Measurements from ENCODE around the gene CALU.

Gene CALU

GRCh38 chr7:128739048-128739962, at the start of gene CALU:
Gene CALU (plus strand): TSS chr7:128739359. CDS start chr7:128748584, 9,225 bp downstream.
- Histone ChIP-seq H3K4me3 (ENCODE audit: low read depth in 1 of 2, low read length in 2 of 2) (peak within 1 kb of the TSS; percentile 90 to 92), H3K9ac (ENCODE audit: low read depth in 1 of 2, low read length in 2 of 2) (peak within 1 kb of the TSS; percentile 97 to 99), H3K36me3 (ENCODE audit: control insufficient read depth in 1 of 2, insufficient read depth in 2 of 2, low read length in 2 of 2) (no peaks in the 10 kb centered on the region), H3K9me3 (ENCODE audit: control insufficient read depth in 1 of 2, low read length in 2 of 2) (no peaks in the 10 kb centered on the region), H3K27ac (ENCODE audit: low read depth, low read length) (peak within 1 kb of the TSS; percentile 86), H3K4me1 (ENCODE audit: control insufficient read depth in 1 of 2, insufficient read depth in 2 of 2, low read length in 2 of 2) (peaks cover 19 to 35% of the 10 kb centered on the region in 2 donors), H3K27me3 (ENCODE audit: control insufficient read depth in 1 of 2, insufficient read depth in 2 of 2, low read length in 2 of 2) (no peaks in the 10 kb centered on the region)

GRCh38 chr7:128691227-128691626, 47.9 kb upstream of the CALU start:
- H3K9ac ChIP-seq (ENCODE audit: low read depth in 1 of 2, low read length in 2 of 2) = no peak overlapping the region
- H3K27me3 ChIP-seq (ENCODE audit: control insufficient read depth in 1 of 2, insufficient read depth in 2 of 2, low read length in 2 of 2) = peaks cover 0 to 4% of the 10 kb centered on the region in 2 donors
- no peak overlapping the region for H3K4me3 ChIP-seq (ENCODE audit: low read depth in 1 of 2, low read length in 2 of 2)
- H3K4me1 ChIP-seq (ENCODE audit: control insufficient read depth in 1 of 2, insufficient read depth in 2 of 2, low read length in 2 of 2) = no peaks in the 10 kb centered on the region
- no peaks in the 10 kb centered on the region for H3K9me3 ChIP-seq (ENCODE audit: control insufficient read depth in 1 of 2, low read length in 2 of 2)
- no peak overlapping the region for H3K27ac ChIP-seq (ENCODE audit: low read depth, low read length)
- H3K36me3 ChIP-seq (ENCODE audit: control insufficient read depth in 1 of 2, insufficient read depth in 2 of 2, low read length in 2 of 2) = no peaks in the 10 kb centered on the region

DNA sequence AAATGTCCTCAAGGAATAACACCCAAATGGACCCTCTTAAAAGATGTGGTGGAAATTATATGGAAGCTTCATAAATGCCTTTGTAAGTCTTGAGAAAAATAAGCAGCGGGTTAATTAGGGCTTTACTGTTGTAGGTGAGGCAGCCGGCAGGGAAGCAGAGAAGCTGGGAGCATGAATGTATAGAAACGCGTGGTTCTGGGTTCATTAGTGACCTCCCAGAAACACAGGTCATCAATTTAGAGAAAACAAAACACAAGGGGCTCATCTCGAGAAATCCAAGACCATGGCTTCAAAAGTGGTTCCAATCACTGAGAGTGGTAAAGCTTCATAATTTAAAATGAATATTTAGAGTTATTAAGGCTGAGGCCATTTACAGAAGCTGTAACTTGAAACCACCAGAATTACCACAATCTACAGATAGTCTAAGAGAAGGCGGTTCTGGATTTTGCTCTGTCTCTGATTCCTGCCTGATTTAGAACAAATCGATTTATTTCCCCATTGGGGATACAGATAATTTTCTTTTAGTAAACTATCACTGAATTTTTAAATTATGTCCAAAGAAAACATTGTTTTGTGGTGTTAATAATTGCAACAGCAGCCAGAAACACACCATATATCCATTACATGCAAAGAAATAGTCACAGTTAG, 46.4 kb upstream of the CALU start:
- Histone ChIP-seq H3K4me1 (ENCODE audit: control insufficient read depth in 1 of 2, insufficient read depth in 2 of 2, low read length in 2 of 2) (peaks cover 0 to 6% of the 10 kb centered on the region in 2 donors), H3K27ac (ENCODE audit: low read depth, low read length) (no peak overlapping the region), H3K9me3 (ENCODE audit: control insufficient read depth in 1 of 2, low read length in 2 of 2) (no peaks in the 10 kb centered on the region), H3K36me3 (ENCODE audit: control insufficient read depth in 1 of 2, insufficient read depth in 2 of 2, low read length in 2 of 2) (no peaks in the 10 kb centered on the region), H3K4me3 (ENCODE audit: low read depth in 1 of 2, low read length in 2 of 2) (no peak overlapping the region), H3K9ac (ENCODE audit: low read depth in 1 of 2, low read length in 2 of 2) (no peak overlapping the region), H3K27me3 (ENCODE audit: control insufficient read depth in 1 of 2, insufficient read depth in 2 of 2, low read length in 2 of 2) (peaks cover 13 to 19% of the 10 kb centered on the region in 2 donors)

- Histone ChIP-seq H3K9me3 (ENCODE audit: control insufficient read depth in 1 of 2, low read length in 2 of 2) (no peaks in the 10 kb centered on the region), H3K4me1 (ENCODE audit: control insufficient read depth in 1 of 2, insufficient read depth in 2 of 2, low read length in 2 of 2) (peaks cover 0 to 6% of the 10 kb centered on the region in 2 donors), H3K4me3 (ENCODE audit: low read depth in 1 of 2, low read length in 2 of 2) (no peak overlapping the region), H3K27me3 (ENCODE audit: control insufficient read depth in 1 of 2, insufficient read depth in 2 of 2, low read length in 2 of 2) (peaks cover 21 to 26% of the 10 kb centered on the region in 2 donors), H3K36me3 (ENCODE audit: control insufficient read depth in 1 of 2, insufficient read depth in 2 of 2, low read length in 2 of 2) (no peaks in the 10 kb centered on the region), H3K9ac (ENCODE audit: low read depth in 1 of 2, low read length in 2 of 2) (no peak overlapping the region), H3K27ac (ENCODE audit: low read depth, low read length) (no peak overlapping the region)
These were observed 45.7 kb upstream of the CALU start for GRCh38 chr7:128693373-128694015.

- no peak overlapping the region for H3K4me3 ChIP-seq (ENCODE audit: low read depth in 1 of 2, low read length in 2 of 2)
- no peak overlapping the region for H3K27ac ChIP-seq (ENCODE audit: low read depth, low read length)
- H3K9me3 ChIP-seq (ENCODE audit: control insufficient read depth in 1 of 2, low read length in 2 of 2) = no peaks in the 10 kb centered on the region
- H3K4me1 ChIP-seq (ENCODE audit: control insufficient read depth in 1 of 2, insufficient read depth in 2 of 2, low read length in 2 of 2) = peaks cover 0 to 6% of the 10 kb centered on the region in 2 donors
- no peak overlapping the region for H3K9ac ChIP-seq (ENCODE audit: low read depth in 1 of 2, low read length in 2 of 2)
- peaks cover 24 to 30% of the 10 kb centered on the region in 2 donors for H3K27me3 ChIP-seq (ENCODE audit: control insufficient read depth in 1 of 2, insufficient read depth in 2 of 2, low read length in 2 of 2)
- H3K36me3 ChIP-seq (ENCODE audit: control insufficient read depth in 1 of 2, insufficient read depth in 2 of 2, low read length in 2 of 2) = no peaks in the 10 kb centered on the region
These were observed 44.4 kb upstream of the CALU start for GRCh38 chr7:128694738-128695137.

DNA sequence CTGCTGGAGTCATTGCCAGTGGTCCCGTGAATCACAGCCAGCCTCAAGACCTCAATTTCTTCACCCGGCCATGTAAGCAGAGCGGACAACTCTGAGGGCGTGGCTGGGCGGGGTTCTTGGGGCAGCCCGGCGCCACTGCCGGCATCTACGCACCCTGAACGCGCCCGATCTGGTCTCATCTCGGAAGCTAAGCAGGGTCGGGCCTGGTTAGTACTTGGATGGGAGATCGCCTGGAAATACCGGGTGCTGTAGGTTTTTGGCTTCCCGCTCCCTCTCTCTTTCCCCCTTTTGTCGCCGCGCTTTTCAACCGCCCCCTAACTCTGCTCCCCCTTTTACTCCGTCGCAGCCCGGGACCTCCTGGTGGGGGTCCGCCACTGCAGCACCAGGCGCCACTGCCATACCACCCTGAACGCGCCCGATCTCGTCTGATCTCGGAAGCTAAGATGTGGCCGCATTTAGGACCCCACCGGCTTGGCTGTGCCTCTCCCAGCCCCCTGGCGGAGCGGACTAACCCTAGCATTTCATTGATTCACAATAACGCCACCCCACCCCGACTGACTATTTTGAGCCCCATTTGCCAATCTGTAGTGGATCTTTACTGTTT, 41.8 kb upstream of the CALU start:
- Histone ChIP-seq H3K36me3 (ENCODE audit: control insufficient read depth in 1 of 2, insufficient read depth in 2 of 2, low read length in 2 of 2) (no peaks in the 10 kb centered on the region), H3K4me3 (ENCODE audit: low read depth in 1 of 2, low read length in 2 of 2) (peak overlapping the region; percentile 48), H3K4me1 (ENCODE audit: control insufficient read depth in 1 of 2, insufficient read depth in 2 of 2, low read length in 2 of 2) (peaks cover 0 to 6% of the 10 kb centered on the region in 2 donors), H3K9me3 (ENCODE audit: control insufficient read depth in 1 of 2, low read length in 2 of 2) (no peaks in the 10 kb centered on the region), H3K9ac (ENCODE audit: low read depth in 1 of 2, low read length in 2 of 2) (no peak overlapping the region), H3K27ac (ENCODE audit: low read depth, low read length) (no peak overlapping the region), H3K27me3 (ENCODE audit: control insufficient read depth in 1 of 2, insufficient read depth in 2 of 2, low read length in 2 of 2) (peaks cover 27 to 33% of the 10 kb centered on the region in 2 donors)

DNA sequence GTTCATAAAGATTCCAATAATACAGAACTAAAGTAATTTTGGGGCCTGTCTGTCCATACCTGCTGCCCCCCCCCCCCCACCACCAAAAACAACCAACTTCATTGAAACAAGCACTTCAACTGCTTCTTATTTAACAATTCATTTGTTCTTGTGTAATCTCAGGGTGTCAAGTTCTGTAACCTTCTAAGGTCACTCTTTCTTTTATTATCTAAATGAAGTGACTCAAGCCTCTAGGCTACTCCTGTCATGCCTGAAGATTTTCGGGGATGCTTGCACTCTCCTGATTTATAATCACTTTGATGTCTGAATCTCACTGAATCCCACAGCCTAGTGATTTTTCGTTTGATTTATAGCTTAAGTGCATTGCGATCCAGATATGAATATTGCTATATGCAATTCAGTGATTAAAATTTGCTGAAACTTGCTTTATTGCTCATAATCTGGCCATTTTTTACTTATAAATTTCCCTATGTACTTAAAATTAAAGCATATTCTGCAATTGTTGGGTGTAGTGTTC, 39.9 kb upstream of the CALU start:
- no peaks in the 10 kb centered on the region for H3K36me3 ChIP-seq (ENCODE audit: control insufficient read depth in 1 of 2, insufficient read depth in 2 of 2, low read length in 2 of 2)
- H3K27me3 ChIP-seq (ENCODE audit: control insufficient read depth in 1 of 2, insufficient read depth in 2 of 2, low read length in 2 of 2) = peaks cover 27 to 33% of the 10 kb centered on the region in 2 donors
- no peak overlapping the region for H3K27ac ChIP-seq (ENCODE audit: low read depth, low read length)
- no peaks in the 10 kb centered on the region for H3K9me3 ChIP-seq (ENCODE audit: control insufficient read depth in 1 of 2, low read length in 2 of 2)
- no peak overlapping the region for H3K9ac ChIP-seq (ENCODE audit: low read depth in 1 of 2, low read length in 2 of 2)
- H3K4me1 ChIP-seq (ENCODE audit: control insufficient read depth in 1 of 2, insufficient read depth in 2 of 2, low read length in 2 of 2) = peaks cover 0 to 6% of the 10 kb centered on the region in 2 donors
- no peak overlapping the region for H3K4me3 ChIP-seq (ENCODE audit: low read depth in 1 of 2, low read length in 2 of 2)

DNA sequence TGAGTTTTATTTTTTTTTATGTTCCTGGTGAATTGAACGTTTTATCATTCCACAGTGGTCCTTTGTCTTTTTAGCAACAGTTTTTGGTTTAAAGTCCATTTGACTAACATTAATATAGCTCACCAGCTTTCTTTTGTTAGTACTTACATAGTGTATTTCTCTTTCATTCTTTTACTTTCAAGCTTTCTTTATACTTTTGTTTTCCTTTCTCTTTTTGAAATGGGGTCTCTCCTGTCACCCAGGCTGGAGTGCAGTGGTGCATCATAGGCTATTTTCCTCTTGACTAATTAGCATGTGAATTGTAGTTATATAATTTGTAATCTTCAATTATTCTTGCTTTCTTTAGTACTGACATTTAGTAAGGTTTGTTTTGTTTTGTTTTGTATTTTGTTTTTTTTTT, 39.3 kb upstream of the CALU start:
- no peak overlapping the region for H3K4me3 ChIP-seq (ENCODE audit: low read depth in 1 of 2, low read length in 2 of 2)
- no peak overlapping the region for H3K27ac ChIP-seq (ENCODE audit: low read depth, low read length)
- no peak overlapping the region for H3K9ac ChIP-seq (ENCODE audit: low read depth in 1 of 2, low read length in 2 of 2)
- peaks cover 27 to 33% of the 10 kb centered on the region in 2 donors for H3K27me3 ChIP-seq (ENCODE audit: control insufficient read depth in 1 of 2, insufficient read depth in 2 of 2, low read length in 2 of 2)
- no peaks in the 10 kb centered on the region for H3K36me3 ChIP-seq (ENCODE audit: control insufficient read depth in 1 of 2, insufficient read depth in 2 of 2, low read length in 2 of 2)
- no peaks in the 10 kb centered on the region for H3K9me3 ChIP-seq (ENCODE audit: control insufficient read depth in 1 of 2, low read length in 2 of 2)
- H3K4me1 ChIP-seq (ENCODE audit: control insufficient read depth in 1 of 2, insufficient read depth in 2 of 2, low read length in 2 of 2) = peaks cover 0 to 6% of the 10 kb centered on the region in 2 donors

DNA sequence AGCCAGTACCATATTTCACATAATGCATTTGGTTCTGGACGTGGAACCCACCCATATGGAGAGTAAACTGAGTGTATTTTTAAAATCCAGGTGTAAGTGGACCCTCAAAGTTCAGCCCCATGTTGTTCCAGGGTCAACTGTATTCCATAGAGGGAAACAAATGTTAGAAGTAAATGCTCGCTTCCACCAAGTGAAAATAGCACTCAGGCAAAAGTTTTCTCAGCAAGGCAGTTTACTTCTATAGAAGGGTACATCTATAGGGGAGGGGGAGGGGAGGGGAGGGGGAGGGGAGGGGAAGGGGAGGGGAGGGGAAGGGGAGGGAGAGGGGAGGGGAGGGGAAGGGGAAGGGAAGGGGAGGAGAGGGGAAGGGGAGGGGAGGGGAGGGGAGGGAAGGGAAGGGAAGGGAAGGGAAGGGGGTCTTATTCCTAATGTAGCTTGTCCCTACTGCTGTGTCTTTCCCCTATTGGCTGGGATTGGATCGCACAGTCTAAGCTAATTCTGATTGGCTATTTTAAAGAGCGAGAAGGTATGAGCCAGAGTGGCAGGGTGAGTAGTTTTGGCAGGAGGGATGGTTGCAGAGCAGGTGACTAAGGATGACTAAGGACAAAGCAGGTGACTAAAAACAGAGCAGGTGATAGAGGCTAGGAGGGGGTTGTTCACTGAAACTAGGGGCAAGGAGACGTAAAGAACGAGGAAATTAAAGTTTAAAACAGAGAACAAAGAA, 37.9 kb upstream of the CALU start:
- H3K9ac ChIP-seq (ENCODE audit: low read depth in 1 of 2, low read length in 2 of 2) = no peak overlapping the region
- no peak overlapping the region for H3K4me3 ChIP-seq (ENCODE audit: low read depth in 1 of 2, low read length in 2 of 2)
- H3K4me1 ChIP-seq (ENCODE audit: control insufficient read depth in 1 of 2, insufficient read depth in 2 of 2, low read length in 2 of 2) = peaks cover 0 to 6% of the 10 kb centered on the region in 2 donors
- H3K36me3 ChIP-seq (ENCODE audit: control insufficient read depth in 1 of 2, insufficient read depth in 2 of 2, low read length in 2 of 2) = no peaks in the 10 kb centered on the region
- H3K27ac ChIP-seq (ENCODE audit: low read depth, low read length) = no peak overlapping the region
- H3K9me3 ChIP-seq (ENCODE audit: control insufficient read depth in 1 of 2, low read length in 2 of 2) = no peaks in the 10 kb centered on the region
- H3K27me3 ChIP-seq (ENCODE audit: control insufficient read depth in 1 of 2, insufficient read depth in 2 of 2, low read length in 2 of 2) = peaks cover 27 to 29% of the 10 kb centered on the region in 2 donors
